ENCODE data around the gene ROBO1. TPM values are rescaled to one million over a fixed set of nuclear protein-coding genes. Genes with fewer than 3 reads are reported as not detected.

Gene ROBO1
- total RNA-seq, 2 experiments from 2014 or later = not detected

DNA sequence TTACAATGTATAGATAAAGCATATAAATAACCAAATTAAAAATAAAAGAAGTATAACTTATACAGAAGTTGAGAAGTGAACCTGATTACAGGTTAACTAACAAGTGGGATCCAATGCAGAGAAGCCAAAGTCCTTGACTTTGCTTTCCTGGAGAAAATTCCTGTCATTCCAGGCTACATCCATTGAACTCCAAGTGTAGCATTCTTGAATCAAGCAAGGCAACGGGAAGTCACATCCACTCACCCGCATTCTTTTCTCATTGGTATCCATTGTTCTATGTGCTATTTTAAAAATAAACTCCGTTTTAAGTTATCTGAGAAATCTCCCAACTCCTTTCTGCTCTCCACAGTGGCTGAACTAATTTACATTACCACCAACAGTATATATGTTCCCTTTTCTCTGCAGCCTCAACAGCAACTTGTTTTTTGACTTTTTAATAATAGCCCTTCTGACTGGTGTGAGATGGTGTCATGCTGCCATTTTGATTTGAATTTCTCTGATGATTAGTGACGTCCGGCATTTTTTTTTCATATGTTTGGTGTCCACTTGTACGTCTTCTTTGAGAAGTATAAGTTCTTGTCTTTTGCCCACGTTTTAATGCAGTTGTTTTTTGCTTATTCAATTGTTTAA is 534.3 kb downstream of the ROBO1 start:
- H3K9me3 Mint-ChIP-seq = peaks cover 16% of the 10 kb centered on the region
- no peaks in the 10 kb centered on the region for H3K36me3 Mint-ChIP-seq (ENCODE audit: low read depth)
- POLR2A ChIA-PET = no interaction called here
- no peaks in the 10 kb centered on the region for H3K4me1 Mint-ChIP-seq
- CTCF ChIA-PET = no interaction called here
- H3K27me3 Mint-ChIP-seq = no peaks in the 10 kb centered on the region
- DNase-seq = no peak
- H3K4me3 Mint-ChIP-seq = no peak overlapping the region
- no peak overlapping the region for H3K27ac Mint-ChIP-seq

DNA sequence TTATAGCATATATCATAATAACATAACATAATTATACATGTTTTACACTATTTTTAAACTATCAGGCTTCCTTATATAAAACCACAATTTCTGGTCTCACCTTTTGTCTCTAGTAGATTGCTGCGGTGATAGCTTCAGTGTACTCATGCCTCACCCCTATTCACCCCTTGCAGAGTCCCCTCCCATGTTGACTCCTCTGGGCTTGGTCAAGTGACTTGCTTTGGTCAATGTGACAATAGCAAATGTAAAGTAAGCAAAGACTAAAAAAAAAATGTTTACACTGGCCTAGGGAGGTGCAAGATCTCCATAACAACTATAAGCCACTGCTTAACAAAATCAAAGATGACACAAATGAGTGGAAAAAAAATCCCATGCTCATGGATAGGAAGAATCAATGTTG is 537.5 kb downstream of the ROBO1 start:
- no peak for DNase-seq
- H3K27ac Mint-ChIP-seq = no peak overlapping the region
- H3K4me3 Mint-ChIP-seq = no peak overlapping the region
- ChIA-PET POLR2A (no interaction called here), CTCF (no interaction called here)
- peaks cover 22% of the 10 kb centered on the region for H3K9me3 Mint-ChIP-seq
- H3K4me1 Mint-ChIP-seq = no peaks in the 10 kb centered on the region
- no peaks in the 10 kb centered on the region for H3K27me3 Mint-ChIP-seq
- no peaks in the 10 kb centered on the region for H3K36me3 Mint-ChIP-seq (ENCODE audit: low read depth)

DNA sequence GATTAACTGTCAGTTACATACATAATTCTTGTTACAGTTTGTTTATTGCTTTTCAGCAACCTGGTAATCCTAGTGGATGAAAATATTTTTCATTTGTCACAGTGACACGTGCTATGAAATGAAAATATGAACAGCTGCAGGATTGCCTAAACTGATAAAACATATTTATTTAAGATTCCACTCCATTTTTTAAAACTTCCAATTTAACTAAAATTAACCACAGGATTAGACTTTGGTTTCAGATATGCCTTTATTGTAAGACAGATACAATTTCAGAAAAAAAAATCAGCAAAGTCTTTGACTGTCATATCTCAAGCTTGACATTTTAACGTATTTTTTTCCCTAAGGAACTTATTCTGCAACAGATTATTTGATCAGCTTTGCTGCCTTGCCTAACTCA is 550.7 kb downstream of the ROBO1 start:
- Mint-ChIP-seq H3K9me3 (peaks cover 2% of the 10 kb centered on the region), H3K4me3 (no peak overlapping the region), H3K27ac (no peak overlapping the region), H3K4me1 (no peaks in the 10 kb centered on the region), H3K27me3 (no peaks in the 10 kb centered on the region), H3K36me3 (ENCODE audit: low read depth) (no peaks in the 10 kb centered on the region)
- POLR2A ChIA-PET = no interaction called here
- no peak for DNase-seq
- CTCF ChIA-PET = no interaction called here

DNA sequence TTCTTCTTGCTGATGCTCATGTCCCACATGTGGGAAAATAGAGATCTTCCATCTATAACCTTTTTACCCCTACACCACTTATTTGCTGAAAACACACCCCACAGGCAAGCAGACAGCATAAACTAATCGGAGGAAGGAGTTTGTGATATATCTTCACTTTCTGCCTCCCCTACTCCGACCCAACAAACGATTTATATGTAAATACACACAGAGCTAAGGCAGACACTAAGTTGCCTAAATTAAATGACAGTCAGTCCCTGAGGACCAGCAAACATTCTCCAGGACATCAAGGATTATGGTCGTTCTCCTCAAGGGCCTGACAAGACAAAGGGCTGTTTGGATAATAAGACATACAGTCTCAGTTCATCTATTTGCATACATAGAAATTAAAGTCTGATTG is 552.5 kb downstream of the ROBO1 start:
- Mint-ChIP-seq H3K4me1 (no peaks in the 10 kb centered on the region), H3K4me3 (no peak overlapping the region), H3K27me3 (no peaks in the 10 kb centered on the region), H3K36me3 (ENCODE audit: low read depth) (no peaks in the 10 kb centered on the region), H3K27ac (no peak overlapping the region), H3K9me3 (peaks cover 4% of the 10 kb centered on the region)
- ChIA-PET CTCF (no interaction called here), POLR2A (no interaction called here)
- no peak for DNase-seq

DNA sequence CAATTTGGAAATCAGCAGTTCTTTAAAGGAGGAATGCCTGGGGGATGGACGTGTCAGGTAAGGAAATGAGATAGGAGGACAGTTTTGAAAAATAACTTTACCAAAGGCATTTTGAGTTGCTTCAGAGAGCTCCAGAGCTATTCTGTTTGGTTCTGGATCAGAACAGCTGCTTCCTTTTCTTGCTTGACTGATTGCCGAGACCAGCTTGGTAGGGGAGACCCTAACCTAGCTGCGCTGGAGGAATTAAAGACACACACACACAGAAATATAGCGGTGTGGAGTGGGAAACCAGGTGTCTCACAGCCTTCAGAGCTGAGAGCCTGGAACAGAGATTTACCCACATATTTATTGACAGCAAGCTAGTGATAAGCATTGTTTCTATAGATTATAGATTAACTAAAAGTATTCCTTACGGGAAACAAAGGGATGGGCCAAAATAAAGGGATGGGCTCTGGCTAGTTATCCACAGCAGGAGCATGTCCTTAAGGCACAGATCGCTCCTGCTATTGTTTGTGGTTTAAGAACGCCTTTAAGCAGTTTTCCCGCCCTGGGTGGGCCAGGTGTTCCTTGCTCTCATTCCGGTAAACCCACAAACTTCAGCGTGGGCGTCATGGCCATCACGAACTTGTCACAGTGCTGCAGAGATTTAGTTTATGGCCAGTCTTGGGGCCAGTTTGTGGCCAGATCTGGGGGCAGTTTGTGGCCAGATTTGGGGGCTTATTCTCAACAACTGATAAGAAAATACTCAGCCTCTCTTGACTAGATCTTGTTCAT is 556.0 kb downstream of the ROBO1 start:
- peaks cover 14% of the 10 kb centered on the region for H3K9me3 Mint-ChIP-seq
- ChIA-PET CTCF (no interaction called here), POLR2A (no interaction called here)
- no peak for DNase-seq
- H3K36me3 Mint-ChIP-seq (ENCODE audit: low read depth) = no peaks in the 10 kb centered on the region
- no peak overlapping the region for H3K4me3 Mint-ChIP-seq
- no peak overlapping the region for H3K27ac Mint-ChIP-seq
- H3K27me3 Mint-ChIP-seq = no peaks in the 10 kb centered on the region
- no peaks in the 10 kb centered on the region for H3K4me1 Mint-ChIP-seq

DNA sequence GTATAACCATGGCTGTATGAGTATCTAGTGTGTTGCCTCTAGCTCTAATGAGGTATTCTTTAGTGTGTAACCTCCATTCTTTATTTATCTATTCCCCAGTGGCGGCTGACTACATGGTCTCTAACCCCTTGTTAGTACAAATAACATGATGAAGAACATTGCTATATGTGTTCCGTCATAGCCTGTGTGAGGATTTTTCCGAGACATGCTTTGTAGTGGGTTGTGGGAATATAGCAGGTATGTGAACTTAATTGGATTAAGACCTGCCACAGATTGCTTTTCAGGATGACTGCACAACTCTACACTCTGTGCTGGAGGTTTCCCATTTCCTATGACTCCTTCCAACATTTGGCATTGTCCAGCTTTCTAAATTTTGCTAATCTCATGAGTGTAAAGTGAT is 563.4 kb downstream of the ROBO1 start:
- ChIA-PET CTCF (no interaction called here), POLR2A (no interaction called here)
- no peak overlapping the region for H3K4me3 Mint-ChIP-seq
- no peaks in the 10 kb centered on the region for H3K4me1 Mint-ChIP-seq
- peaks cover 16% of the 10 kb centered on the region for H3K9me3 Mint-ChIP-seq
- H3K36me3 Mint-ChIP-seq (ENCODE audit: low read depth) = no peaks in the 10 kb centered on the region
- no peak for DNase-seq
- no peak overlapping the region for H3K27ac Mint-ChIP-seq
- H3K27me3 Mint-ChIP-seq = no peaks in the 10 kb centered on the region

DNA sequence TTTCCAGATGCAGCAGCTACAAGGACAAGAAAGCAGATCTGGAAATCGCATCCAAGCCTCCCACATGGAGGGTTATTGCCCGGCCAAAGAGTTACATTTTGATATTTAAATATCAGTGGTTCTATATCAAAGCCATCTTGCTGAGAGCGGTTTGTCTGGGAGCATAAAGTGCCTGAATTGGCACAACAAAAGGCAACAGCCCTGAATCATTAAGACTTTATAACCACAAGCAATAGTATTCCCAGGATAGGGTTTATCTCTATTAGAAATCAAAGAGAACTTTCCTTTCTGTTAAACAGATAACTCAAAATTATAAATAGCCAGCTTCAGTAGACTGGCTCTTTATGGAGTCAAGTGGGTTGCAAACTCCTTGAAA is 564.7 kb downstream of the ROBO1 start:
- ChIA-PET POLR2A (no interaction called here), CTCF (interaction anchor here (0.5 kb wide), 1 partner anchor 10 kb away, joined by 7 read pairs; no protein-coding TSS in a partner anchor)
- DNase-seq = no peak
- peaks cover 11% of the 10 kb centered on the region for H3K9me3 Mint-ChIP-seq
- H3K27ac Mint-ChIP-seq = no peak overlapping the region
- H3K27me3 Mint-ChIP-seq = no peaks in the 10 kb centered on the region
- no peak overlapping the region for H3K4me3 Mint-ChIP-seq
- H3K4me1 Mint-ChIP-seq = no peaks in the 10 kb centered on the region
- no peaks in the 10 kb centered on the region for H3K36me3 Mint-ChIP-seq (ENCODE audit: low read depth)

DNA sequence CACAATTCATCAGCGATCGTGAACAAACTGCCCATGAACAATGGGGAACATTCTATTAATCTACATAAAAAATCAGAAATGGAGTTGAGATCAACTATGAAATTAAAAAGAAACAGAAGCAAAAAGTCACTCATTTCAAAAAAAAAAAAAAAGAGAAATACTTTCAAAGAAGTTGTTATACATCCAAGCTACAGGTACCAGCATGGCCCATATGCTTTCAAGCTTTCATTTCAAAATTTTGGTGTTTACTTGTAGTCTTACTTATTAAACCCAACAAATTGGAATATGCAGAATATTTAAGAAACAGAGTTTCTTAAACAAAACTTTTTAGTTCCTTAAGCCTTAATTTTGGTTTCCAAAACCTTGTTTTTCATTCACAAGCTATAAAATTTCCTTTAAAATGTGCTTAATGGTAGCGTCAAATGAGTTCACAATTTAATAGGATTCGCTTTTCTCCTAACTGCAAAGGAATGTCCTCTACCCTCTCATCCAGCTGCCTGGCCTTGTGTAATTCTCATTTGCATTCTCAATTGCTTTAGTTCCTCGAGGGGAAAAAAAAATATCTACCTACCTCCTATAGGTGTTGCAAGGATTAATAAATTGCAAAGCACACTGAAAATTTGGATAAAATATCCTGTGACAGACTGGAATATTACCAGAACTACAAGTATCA is 565.2 kb downstream of the ROBO1 start:
- CTCF ChIA-PET = interaction anchor here (0.5 kb wide), 1 partner anchor 11 kb away, joined by 7 read pairs; no protein-coding TSS in a partner anchor
- H3K9me3 Mint-ChIP-seq = peaks cover 11% of the 10 kb centered on the region
- DNase-seq = no peak

GRCh38 chr3:79200456-79200855 is 567.3 kb downstream of the ROBO1 start:
- ChIA-PET POLR2A (no interaction called here), CTCF (no interaction called here)
- peaks cover 9% of the 10 kb centered on the region for H3K9me3 Mint-ChIP-seq
- no peak for DNase-seq
- no peaks in the 10 kb centered on the region for H3K27me3 Mint-ChIP-seq
- no peaks in the 10 kb centered on the region for H3K4me1 Mint-ChIP-seq
- no peaks in the 10 kb centered on the region for H3K36me3 Mint-ChIP-seq (ENCODE audit: low read depth)
- no peak overlapping the region for H3K4me3 Mint-ChIP-seq
- H3K27ac Mint-ChIP-seq = no peak overlapping the region

More for the DNA sequence above, 565.2 kb downstream of the ROBO1 start:
- Mint-ChIP-seq H3K27me3 (no peaks in the 10 kb centered on the region), H3K27ac (no peak overlapping the region), H3K4me3 (no peak overlapping the region), H3K36me3 (ENCODE audit: low read depth) (no peaks in the 10 kb centered on the region), H3K4me1 (no peaks in the 10 kb centered on the region)
- POLR2A ChIA-PET = no interaction called here

GRCh38 chr3:79199966-79200365 is 567.8 kb downstream of the ROBO1 start:
- DNase-seq = no peak
- Mint-ChIP-seq H3K27me3 (no peaks in the 10 kb centered on the region), H3K36me3 (ENCODE audit: low read depth) (no peaks in the 10 kb centered on the region), H3K4me3 (no peak overlapping the region), H3K4me1 (no peaks in the 10 kb centered on the region), H3K27ac (no peak overlapping the region), H3K9me3 (peaks cover 9% of the 10 kb centered on the region)
- POLR2A ChIA-PET = no interaction called here
- CTCF ChIA-PET = no interaction called here

- DNase-seq = no peak
- CTCF ChIA-PET = no interaction called here
- Mint-ChIP-seq H3K4me1 (no peaks in the 10 kb centered on the region), H3K27me3 (no peaks in the 10 kb centered on the region), H3K36me3 (ENCODE audit: low read depth) (no peaks in the 10 kb centered on the region), H3K27ac (no peak overlapping the region), H3K9me3 (peaks cover 6% of the 10 kb centered on the region), H3K4me3 (no peak overlapping the region)
- POLR2A ChIA-PET = no interaction called here
Measured at GRCh38 chr3:79187426-79187825, 580.4 kb downstream of the ROBO1 start.

DNA sequence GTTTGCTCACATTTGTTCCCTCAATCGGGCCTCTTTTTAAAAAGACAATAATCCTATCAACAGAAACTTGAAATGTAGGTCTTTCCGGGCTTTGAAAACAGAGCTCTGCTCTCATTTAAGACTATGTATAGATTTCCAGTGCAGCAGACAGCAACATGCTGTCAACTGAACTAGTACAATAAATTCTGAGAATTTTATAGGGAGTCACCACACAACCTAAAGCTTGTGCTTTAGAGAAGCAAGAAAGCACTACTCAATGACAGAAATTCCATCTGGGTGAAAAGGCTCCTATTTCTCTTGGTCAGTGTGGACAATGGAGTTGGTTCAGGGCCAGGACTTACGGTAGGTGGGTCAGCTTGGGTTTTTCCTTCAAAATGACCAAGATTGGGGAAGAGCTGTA is 583.5 kb downstream of the ROBO1 start:
- no peak overlapping the region for H3K27ac Mint-ChIP-seq
- CTCF ChIA-PET = no interaction called here
- no peaks in the 10 kb centered on the region for H3K27me3 Mint-ChIP-seq
- POLR2A ChIA-PET = no interaction called here
- H3K4me3 Mint-ChIP-seq = no peak overlapping the region
- no peaks in the 10 kb centered on the region for H3K36me3 Mint-ChIP-seq (ENCODE audit: low read depth)
- no peaks in the 10 kb centered on the region for H3K4me1 Mint-ChIP-seq
- DNase-seq = no peak
- H3K9me3 Mint-ChIP-seq = peaks cover 8% of the 10 kb centered on the region

DNA sequence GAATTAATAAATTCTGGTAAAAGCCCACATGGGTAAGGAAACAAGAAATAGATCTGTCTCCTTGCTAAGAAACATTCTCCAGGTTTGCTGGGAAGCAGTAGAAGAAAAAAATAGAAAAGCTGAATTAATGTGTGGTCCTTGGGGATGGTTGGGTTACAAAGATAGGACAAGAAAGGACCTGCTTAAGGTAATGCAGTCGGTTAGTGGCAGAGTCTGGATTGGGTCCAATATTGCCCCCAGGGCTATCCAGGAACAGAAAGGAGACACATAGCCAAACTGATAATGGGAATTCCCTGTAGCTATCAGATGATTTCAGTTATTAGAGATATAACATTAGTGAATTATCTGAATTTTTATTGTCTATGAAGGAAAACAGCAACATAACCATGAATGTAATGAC is 584.3 kb downstream of the ROBO1 start:
- peaks cover 8% of the 10 kb centered on the region for H3K9me3 Mint-ChIP-seq
- ChIA-PET CTCF (no interaction called here), POLR2A (no interaction called here)
- no peaks in the 10 kb centered on the region for H3K36me3 Mint-ChIP-seq (ENCODE audit: low read depth)
- H3K27me3 Mint-ChIP-seq = no peaks in the 10 kb centered on the region
- H3K27ac Mint-ChIP-seq = no peak overlapping the region
- no peak for DNase-seq
- no peak overlapping the region for H3K4me3 Mint-ChIP-seq
- no peaks in the 10 kb centered on the region for H3K4me1 Mint-ChIP-seq

All from activated CD4-positive, alpha-beta memory T cell treated with anti-CD3 and anti-CD28 coated beads, Interleukin-2, amount 10 ng/mL, durations not matched to agents 7 days and 5 days (primary cell).